Bronchus fibroblast of lung (primary cell): Measurements from ENCODE around the gene CHP1. TPM values are rescaled to one million over a fixed set of nuclear protein-coding genes. Genes with fewer than 3 reads are reported as not detected.

ENCODE experiments used
- total RNA-seq: library from RNA; depleted of rRNA; stranded (reverse); fragments of >200 nt; gene quantifications from 2 replicates; pipeline ENCODE4 v1.2.3, GENCODE V29; 2015

Gene CHP1
- 160 and 167 TPM in 2 replicates for total RNA-seq

GRCh38 chr15:41230650-41231421 is at the start of gene CHP1, which contains the start of gene EXD1:
Gene CHP1, plus strand, starts transcription at chr15:41231268. Its CDS starts 115 bp downstream, at chr15:41231383.
Gene EXD1, minus strand, starts transcription at chr15:41230757. Its CDS starts 4,182 bp downstream, at chr15:41226575.

Other genes starting within 250 kb of the CHP1 start
- 13.4 and 17.8 TPM in 2 replicates for gene INO80, start 115.0 kb upstream of the CHP1 start, total RNA-seq
- not detected in 2 replicates for gene EXD1, start 511 bp upstream of the CHP1 start, total RNA-seq
- gene OIP5, start 101.3 kb downstream of the CHP1 start, total RNA-seq = 21.3 and 24.2 TPM in 2 replicates
- gene NUSAP1, start 101.6 kb downstream of the CHP1 start, total RNA-seq = 106 and 111 TPM in 2 replicates
- 20.1 and 25.4 TPM in 2 replicates for gene NDUFAF1, start 171.2 kb downstream of the CHP1 start, total RNA-seq
- gene RTF1, start 185.8 kb downstream of the CHP1 start, total RNA-seq = 13.4 and 15.5 TPM in 2 replicates